Panc1 (cell line): ENCODE data around the gene CEP83.

Experiments used
- POLR2AphosphoS5 ChIP-seq: IDR thresholded peaks from 2 replicates; pipeline ENCODE4 v1.6.1; 2012; ENCODE audit warnings: mild to moderate bottlenecking, low read depth, low read length, moderate library complexity
- TCF7L2 ChIP-seq: IDR thresholded peaks from 2 replicates; pipeline ENCODE4 v1.6.1; 2011; ENCODE audit warnings: mild to moderate bottlenecking, low read depth, low read length, inconsistent platforms
- TF ChIP-seq, protein P1 (sequence below): fragments of 450-650 bp; IDR thresholded peaks from 2 replicates; pipeline ENCODE4 v1.5.1; 2017; ENCODE audit warnings: mild to moderate bottlenecking

DNA sequence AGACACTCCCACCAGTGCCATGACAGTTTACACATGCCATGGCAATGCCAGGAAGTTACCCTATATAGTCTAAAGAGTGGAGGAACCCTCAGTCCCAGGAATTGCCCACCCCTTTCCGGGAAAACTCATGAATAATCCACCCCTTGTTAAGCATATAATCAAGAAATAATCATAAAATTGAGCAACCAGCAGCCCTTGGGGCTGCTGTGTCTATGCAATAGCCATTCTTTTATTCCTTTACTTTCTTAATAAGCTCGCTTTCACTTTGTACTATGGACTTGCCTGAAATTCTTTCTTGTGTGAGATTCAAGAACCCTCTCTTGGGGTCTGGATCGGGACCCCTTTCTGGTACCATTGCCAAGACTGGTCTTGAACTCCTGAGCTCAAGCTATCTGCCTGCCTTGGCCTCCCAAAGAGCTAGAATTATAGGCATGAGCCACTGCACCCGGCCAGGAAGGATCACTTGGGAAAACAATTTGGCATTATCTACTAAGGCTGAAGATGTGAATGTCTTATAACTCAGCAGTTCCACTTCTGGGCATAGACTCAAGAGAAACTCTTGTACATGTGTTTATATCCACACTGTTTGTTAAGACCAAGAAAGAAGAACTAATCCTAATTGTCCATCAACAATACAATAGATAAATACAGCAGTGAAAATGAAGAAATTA lies 35.9 kb upstream of the CEP83 start:
- TF ChIP-seq, protein P1, sequence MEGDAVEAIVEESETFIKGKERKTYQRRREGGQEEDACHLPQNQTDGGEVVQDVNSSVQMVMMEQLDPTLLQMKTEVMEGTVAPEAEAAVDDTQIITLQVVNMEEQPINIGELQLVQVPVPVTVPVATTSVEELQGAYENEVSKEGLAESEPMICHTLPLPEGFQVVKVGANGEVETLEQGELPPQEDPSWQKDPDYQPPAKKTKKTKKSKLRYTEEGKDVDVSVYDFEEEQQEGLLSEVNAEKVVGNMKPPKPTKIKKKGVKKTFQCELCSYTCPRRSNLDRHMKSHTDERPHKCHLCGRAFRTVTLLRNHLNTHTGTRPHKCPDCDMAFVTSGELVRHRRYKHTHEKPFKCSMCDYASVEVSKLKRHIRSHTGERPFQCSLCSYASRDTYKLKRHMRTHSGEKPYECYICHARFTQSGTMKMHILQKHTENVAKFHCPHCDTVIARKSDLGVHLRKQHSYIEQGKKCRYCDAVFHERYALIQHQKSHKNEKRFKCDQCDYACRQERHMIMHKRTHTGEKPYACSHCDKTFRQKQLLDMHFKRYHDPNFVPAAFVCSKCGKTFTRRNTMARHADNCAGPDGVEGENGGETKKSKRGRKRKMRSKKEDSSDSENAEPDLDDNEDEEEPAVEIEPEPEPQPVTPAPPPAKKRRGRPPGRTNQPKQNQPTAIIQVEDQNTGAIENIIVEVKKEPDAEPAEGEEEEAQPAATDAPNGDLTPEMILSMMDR = no peak
- no peak for TF ChIP-seq TCF7L2
- TF ChIP-seq POLR2AphosphoS5 = no peak
